Erythroblast (primary cell): ENCODE data around the gene PSME1.

Experiments
- DNase-seq, 2 experiments: peaks; one replicate each; lab custom pipeline; 2025; lab: John Stamatoyannopoulos, UW
- GATA1 ChIP-seq: IDR thresholded peaks from 2 replicates; pipeline ENCODE4 v1.6.1; 2011; ENCODE audit warnings: low read depth, mild to moderate bottlenecking, control low read depth, low read length, moderate library complexity
- POLR2A ChIP-seq: IDR thresholded peaks from 2 replicates; pipeline ENCODE4 v1.6.1; 2011; ENCODE audit warnings: mild to moderate bottlenecking, low read length

Gene PSME1

DNA sequence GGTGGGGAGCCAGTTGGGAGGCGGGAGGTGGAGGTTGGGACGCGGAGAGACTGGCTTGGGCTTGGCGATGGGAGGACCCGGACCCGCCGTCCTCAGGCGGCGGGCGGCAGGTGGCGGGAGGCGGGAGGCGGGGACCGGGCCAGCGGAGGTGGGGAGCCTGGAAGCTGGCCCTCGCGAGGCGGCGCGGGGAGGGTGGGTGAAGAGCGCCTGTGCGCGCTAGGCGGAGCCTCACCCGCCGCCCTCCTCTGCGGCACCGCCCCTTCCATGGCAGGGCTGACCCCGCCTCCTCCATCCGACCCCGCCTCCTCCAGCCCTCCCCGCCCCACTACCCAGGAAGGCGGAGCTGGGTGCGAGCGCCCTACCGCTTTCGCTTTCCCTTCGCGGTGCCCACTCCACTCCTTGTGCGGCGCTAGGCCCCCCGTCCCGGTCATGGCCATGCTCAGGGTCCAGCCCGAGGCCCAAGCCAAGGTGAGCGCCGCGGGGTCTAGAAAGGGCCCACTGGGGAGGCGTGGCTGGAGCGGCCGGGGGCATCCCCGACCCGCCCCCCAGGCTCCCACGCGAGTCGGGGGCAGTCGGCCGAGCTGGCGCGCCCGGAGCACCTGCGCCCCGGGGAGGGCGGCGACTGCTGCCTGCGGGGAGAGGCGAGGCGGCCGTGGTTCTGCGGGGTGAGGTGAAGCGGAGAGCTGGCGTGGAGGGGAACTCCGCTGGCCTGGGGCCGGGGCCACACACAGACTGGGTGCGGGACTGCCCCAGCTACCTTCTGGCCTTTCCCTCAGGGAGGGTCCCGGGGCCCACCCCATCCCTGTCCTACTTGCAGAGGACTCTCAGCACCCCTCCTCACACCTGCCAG, at the start of gene PSME1:
TSS of gene PSME1 (plus strand) at position 361 of the 850 bp plus-strand sequence. CDS start at position 430, 69 bp downstream.
- peak; percentile 95 to 98 for DNase-seq
- TF ChIP-seq POLR2A (peak; percentile 68), GATA1 (no peak)

DNA sequence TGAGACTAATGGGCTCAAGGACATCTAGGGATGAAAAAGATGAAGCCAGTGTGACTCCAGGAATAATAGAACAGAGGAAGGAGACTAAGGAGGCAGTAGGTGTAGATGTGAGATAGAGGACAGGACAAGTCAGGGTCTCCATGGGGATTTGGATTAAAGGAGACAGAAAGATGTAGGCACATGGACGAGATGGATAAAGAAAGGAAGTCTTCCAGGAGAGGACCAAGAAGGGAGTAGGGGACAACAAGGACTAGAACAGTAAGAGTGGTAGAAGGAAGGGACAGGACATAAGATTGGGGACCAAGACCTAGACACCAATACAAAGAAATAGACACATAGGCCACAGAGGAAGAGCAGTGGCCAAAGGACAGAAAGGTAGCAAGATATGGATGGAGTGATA, 49.0 kb upstream of the PSME1 start:
- no peak for TF ChIP-seq POLR2A
- no peak for TF ChIP-seq GATA1
- no peak for DNase-seq

DNA sequence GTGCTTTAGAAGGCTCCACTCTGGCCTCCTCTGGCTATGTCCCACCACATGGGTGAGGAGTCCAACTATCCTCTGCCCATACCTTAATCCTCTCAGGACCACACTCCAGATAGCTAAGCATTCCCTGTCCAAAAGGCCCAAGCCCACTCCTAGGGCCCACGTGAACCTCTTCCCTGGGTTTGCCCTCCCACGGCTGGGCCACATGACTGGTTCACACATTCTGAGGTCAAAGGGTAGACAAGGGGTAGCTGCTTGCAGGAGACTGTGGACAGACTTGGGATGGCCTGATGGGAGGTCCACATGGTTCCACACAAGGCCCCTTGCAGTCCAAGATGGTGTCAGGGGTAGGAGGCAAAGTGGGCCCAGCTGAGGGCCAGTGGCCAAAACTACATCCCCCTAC, 47.9 kb upstream of the PSME1 start:
- no peak for TF ChIP-seq POLR2A
- TF ChIP-seq GATA1 = no peak
- no peak for DNase-seq

DNA sequence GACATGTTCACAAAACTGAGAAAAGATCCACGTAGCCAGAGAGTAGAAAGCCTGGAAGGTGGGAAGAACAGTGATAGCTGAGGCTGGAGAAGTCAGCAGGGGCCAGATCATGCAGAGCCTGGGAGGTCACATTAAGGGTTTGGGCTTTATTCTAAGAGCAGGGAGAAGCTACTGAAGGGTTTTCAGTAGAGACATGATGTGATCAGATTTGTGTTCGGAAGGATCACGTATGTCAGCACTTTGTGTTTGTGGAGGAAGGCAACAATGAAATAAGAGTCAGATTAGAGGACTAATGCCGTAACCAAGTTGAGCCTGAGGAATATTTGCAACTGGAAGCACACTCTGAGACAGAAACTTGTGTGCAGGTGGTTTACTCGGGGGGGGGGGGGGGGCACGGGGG, 46.1 kb upstream of the PSME1 start:
- DNase-seq = no peak
- TF ChIP-seq GATA1 (no peak), POLR2A (no peak)

DNA sequence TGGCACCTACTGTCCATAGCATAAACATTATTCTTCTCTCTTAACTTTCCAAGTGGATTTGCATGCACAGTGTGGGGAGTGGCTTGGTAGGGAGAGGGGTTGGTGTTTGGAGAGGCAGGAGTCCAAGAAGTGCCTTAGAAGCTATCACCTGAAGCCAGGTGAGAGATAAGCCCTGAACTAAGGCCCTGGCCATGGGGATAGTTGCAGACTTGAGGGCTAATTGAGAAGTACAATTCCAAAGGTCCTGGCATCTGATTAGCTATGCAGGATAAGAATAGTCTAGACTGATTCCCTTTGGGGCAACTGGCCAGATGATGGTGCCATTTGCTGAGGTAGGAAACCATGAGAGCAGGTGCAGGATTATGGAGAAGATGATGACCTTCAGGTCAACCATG, 43.9 kb upstream of the PSME1 start:
- no peak for DNase-seq
- no peak for TF ChIP-seq POLR2A

DNA sequence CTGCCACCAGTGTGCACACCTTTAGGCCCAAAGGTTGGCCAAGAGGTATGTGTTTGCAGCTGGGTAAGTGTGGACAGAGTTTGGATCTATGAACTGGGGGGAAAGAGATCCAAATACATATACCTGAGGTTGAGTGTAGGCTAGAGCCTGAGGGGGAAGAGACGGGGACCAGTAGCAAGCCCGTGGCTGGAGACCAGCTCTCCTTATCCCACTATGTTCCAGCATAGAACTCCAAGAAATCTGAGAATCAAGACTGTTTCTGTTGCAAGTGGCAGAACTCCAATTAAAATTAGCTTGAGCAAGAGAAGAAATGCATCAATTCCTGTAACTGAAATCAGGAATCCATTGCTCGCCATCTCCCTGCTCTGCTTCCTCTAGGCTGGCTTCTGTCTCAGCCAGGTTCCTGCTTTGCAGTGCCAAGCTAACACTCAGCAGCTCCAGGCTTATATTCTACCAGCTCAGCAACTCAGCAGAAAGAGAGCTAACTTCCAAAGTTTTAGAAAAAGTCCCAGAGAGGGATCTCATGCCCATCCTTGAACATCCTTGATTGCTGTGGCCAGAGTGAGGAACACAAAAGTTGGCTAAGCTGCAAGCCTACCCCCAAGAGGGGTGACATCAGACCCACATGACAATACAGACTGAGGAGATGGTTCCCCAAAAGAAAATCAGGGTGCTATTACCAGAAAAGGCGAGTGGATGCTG, 43.3 kb upstream of the PSME1 start:
- TF ChIP-seq POLR2A (no peak), GATA1 (no peak)
- DNase-seq = no peak

DNA sequence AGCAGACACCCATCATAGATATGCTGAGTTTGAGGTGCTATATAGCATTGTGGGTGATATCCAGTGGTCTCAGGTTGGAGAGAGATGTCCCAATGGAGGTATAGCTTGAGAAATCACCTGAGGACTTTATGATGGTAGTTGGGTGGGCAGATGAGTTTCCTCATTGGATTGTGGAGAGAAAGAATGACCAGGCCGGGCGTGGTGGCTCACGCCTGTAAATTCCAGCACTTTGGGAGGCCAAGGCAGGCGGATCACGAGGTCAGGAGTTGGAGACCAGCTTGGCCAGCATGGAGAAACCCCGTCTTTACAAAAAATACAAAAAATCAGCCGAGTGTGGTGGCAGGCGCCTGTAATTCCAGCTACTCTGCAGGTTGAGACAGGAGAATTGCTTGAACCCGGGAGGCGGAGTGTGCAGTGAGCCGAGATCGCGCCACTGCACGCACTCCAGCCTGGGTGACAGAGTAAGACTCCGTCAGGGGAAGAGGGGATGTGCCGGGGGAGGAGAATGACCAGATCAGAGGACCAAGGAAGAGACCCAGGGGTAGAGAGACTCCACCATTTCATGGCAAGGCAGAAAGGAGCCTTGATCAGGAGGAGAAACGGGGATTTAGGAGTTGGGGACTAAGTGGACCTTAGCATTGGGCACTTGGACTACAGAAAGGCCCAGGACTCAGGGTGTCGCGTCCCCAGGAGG, 42.6 kb upstream of the PSME1 start:
- TF ChIP-seq GATA1 = no peak
- no peak for TF ChIP-seq POLR2A
- DNase-seq = no peak

DNA sequence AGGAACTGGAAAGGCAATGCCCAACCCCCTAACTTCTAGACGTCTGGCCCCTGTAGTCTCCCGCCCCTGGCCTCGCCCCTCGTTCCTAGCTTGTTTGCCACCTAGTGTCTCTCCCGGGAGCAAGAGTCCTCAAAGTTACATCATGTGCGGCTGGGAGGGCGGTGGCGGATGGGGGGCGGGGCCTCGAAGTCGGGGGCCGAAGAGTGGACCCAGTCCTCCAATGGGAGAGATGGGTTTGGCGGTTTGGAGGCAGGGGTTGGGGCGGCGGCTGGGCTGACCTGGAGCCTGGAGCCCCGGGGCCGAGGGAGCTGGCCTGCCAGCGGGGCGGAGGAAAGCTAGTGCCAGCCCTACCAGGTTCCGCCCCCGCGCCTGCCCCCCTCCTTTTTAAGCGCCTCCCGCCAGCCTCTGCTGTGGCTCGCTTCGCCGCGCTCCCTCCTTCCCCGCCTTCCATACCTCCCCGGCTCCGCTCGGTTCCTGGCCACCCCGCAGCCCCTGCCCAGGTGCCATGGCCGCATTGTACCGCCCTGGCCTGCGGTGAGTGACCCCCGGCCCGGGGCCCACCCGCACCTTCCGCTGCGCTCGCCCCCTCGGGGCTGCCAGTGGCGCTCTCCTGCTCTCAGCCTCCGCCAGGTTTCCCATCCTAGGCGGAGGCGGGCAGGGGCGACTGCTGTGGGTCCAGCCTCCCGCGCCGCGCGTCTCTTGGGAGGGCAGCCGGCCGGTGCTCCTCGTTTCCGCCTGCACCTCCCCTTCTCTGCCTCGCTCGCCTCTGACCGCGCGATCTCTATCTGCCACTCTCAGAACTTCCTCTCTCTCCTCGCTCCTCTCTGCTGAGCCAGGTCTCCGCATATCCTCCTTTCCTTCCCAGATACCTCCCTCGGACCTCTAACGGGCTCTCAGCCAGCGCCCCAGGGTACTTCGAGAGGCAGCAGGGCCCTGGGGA, 41.8 kb upstream of the PSME1 start, which contains the start of gene PCK2:
TSS of gene PCK2 (plus strand) at position 411 of the 940 bp plus-strand sequence. CDS start at position 506, 95 bp downstream.
- TF ChIP-seq POLR2A (peak; percentile 98), GATA1 (no peak)
- peak; percentile 97 to 98 for DNase-seq

DNA sequence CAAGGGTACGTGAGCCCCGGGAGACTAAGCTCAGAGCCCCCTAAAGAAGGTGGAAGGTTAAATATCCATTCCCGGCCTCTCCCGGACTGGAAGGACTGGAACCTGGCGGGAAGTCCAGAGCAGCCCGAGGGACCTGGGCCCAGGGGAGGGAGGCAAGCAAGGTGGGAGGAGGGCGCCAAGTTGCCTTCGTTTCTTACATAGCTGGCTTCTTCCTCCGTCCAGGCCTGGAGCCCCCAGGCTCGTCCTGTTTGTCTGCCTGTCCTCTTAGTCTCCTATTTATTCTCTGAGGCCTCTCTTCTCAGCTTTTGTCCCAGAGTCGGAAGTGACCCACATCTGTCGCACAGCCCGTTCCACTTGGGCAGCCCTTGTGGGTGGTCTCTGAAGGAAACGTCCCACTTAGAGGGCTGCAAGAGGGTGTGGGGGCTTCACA, 41.1 kb upstream of the PSME1 start:
- peak; percentile 63 to 70 for DNase-seq
- TF ChIP-seq GATA1 (no peak), POLR2A (no peak)

DNA sequence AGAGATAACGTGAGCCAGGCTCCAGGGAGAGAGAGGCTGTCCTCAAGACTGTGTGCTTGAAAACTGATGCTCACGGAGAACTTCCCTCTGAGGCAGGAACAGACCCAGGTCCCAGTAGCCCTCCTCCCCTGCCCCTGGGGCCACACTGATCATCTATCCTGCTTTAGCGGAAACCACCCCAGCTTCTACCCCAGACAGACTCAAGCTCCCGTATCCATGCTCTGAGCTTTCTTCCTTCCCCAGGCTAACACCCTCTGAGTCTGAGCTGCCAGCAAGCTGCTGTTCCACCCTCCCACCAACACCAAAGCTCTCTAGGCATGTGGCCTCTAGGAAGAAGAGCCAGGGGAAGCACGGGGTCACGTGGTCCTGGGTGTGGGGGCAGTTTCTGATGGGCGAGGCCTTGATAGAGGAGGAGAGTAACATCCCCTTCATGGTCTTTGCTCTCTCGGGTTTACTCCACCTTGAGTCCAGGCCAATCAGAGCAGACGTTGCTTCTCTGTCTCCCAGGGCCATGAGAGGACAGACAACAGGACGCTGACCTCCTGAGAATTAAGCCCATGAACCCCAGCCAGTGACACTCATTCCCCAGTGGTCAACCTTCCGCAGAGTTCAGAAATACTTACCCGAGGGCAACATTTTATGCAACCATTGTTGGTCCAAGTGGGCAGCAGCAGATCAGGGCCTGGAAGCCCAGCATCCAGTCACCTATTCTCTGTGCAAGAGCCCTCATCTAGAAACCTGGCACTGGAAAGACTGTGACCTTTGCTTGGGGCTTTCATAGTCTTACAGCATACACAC, 40.5 kb upstream of the PSME1 start:
- no peak for TF ChIP-seq GATA1
- TF ChIP-seq POLR2A = peak; percentile 98
- DNase-seq = peak; percentile 92 to 93

DNA sequence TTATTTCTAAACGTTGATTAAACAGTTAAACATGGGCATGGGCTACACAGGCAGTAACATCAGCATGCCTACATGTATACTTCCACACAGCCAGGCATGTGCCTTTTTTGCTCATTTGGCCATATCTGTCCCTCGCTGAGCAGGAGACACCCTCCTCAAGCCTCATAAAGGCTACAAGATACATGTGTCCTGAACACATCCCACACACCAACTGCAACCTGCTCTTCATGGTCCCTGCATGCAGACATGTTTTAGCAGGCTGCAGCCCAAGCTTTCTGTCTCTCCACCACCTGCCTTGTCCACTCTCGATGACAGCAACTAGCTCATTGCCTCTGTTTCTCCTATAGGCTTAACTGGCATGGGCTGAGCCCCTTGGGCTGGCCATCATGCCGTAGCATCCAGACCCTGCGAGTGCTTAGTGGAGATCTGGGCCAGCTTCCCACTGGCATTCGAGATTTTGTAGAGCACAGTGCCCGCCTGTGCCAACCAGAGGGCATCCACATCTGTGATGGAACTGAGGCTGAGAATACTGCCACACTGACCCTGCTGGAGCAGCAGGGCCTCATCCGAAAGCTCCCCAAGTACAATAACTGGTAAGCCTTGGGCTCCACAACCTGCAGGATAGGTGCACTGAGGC, 39.3 kb upstream of the PSME1 start:
- no peak for DNase-seq
- TF ChIP-seq GATA1 = no peak
- TF ChIP-seq POLR2A = no peak
